Spleen (tissue), 11 donors: ENCODE measurements around the gene ITGA6. TPM values are rescaled to one million over a fixed set of nuclear protein-coding genes. Genes with fewer than 3 reads are reported as not detected.

Experiments used
- DNase-seq: peaks from one replicate; pipeline ENCODE4 v3.0.0-alpha.2; 2020
- H3K27ac ChIP-seq, 8 donors: fragments of 200-600 bp; sonication (generic) in 7 of 8; 1 replicate in 4 of 8; 2 replicates in 4 of 8; pipeline versions ENCODE4 v1.5.0 to v1.8.0; 2016 to 2021; ENCODE audit warnings: inconsistent platforms in 4 of 8, mild to moderate bottlenecking in 4 of 8, moderate library complexity in 1 of 8
- H3K27me3 ChIP-seq, 7 donors: fragments of 200-600 bp; sonication (generic) in 6 of 7; replicated peaks in 1 of 7; 1 replicate in 4 of 7; 2 replicates in 3 of 7; pipeline versions ENCODE4 v1.5.0 to v1.8.0; 2016 to 2021; ENCODE audit warnings: inconsistent platforms in 3 of 7, mild to moderate bottlenecking in 1 of 7
- H3K36me3 ChIP-seq, 6 donors: fragments of 200-600 bp; sonication (generic) in 5 of 6; 1 replicate in 4 of 6; 2 replicates in 2 of 6; pipeline versions ENCODE4 v1.5.0 to v1.8.0; 2016 to 2021; ENCODE audit warnings: inconsistent platforms in 2 of 6
- H3K4me1 ChIP-seq, 6 donors: fragments of 200-600 bp; sonication (generic) in 5 of 6; 1 replicate in 3 of 6; 2 replicates in 3 of 6; pipeline versions ENCODE4 v1.5.0 to v1.8.0; 2016 to 2021; ENCODE audit warnings: inconsistent platforms in 3 of 6
- H3K4me3 ChIP-seq, 8 donors: fragments of 200-600 bp; sonication (generic) in 7 of 8; 1 replicate in 4 of 8; 2 replicates in 4 of 8; pipeline versions ENCODE4 v1.5.0 to v1.8.0; 2016 to 2021; ENCODE audit warnings: inconsistent platforms in 4 of 8, mild to moderate bottlenecking in 4 of 8, moderate library complexity in 2 of 8
- H3K9me3 ChIP-seq, 8 donors: fragments of 200-600 bp; sonication (generic) in 7 of 8; 1 replicate in 4 of 8; 2 replicates in 4 of 8; pipeline versions ENCODE4 v1.5.0 to v1.8.0; 2016 to 2021; ENCODE audit warnings: inconsistent platforms in 4 of 8
- POLR2A ChIP-seq, 3 donors: fragments of 450-650 bp; IDR thresholded peaks; one replicate each; pipeline ENCODE4 v1.5.1; 2017; ENCODE audit warnings: antibody characterized with exemption in 3 of 3, mild to moderate bottlenecking in 1 of 3
- POLR2AphosphoS5 ChIP-seq, 3 donors: sonication (generic); formaldehyde crosslinking; IDR thresholded peaks; one replicate each; pipeline ENCODE4 v1.5.1; 2017; ENCODE audit warnings: antibody characterized with exemption in 3 of 3
- WGBS, 5 donors: extraction: QIAGEN DNeasy Blood & Tissue Kit in 3 of 5; methylation state at CpG; one replicate each; pipeline versions ENCODE4 v1.1.5 to v1.1.7; 2013 to 2018; 5-methylcytosine and 5-hydroxymethylcytosine counted together
- intact Hi-C: fragments of 100-400 bp; cut with DNase I; formaldehyde crosslinking; loops from one replicate; pipeline ENCODE4 v1.15.0; 2023; ENCODE audit warnings: low total_unique reads
- polyA plus RNA-seq, 3 donors: library from polyadenylated mRNA; stranded (reverse); fragments of 200-250 nt; gene quantifications; one replicate each; pipeline ENCODE4 v1.2.1, GENCODE V29; 2013
- total RNA-seq, 7 donors: library from RNA; depleted of rRNA in 3 of 7; stranded (reverse); fragments of >200 nt in 3 of 7; fragmentation: NEBNext Ultra II Directional in 4 of 7; extraction: Animal tissue kit (Norgen Biotek cat#: 25700) in 4 of 7; gene quantifications; one replicate each; pipeline versions ENCODE4 v1.1.0 to v1.2.1, GENCODE V29; 2016 to 2021
- TF ChIP-seq, protein P1 (sequence below), 11 experiments: fragments of 200-600 bp in 7 of 11; fragments of 450-650 bp in 4 of 11; sonication (generic) in 4 of 11; IDR thresholded peaks in 8 of 11; conservative IDR thresholded peaks in 3 of 11; 1 replicate in 7 of 11; 2 replicates in 4 of 11; pipeline versions ENCODE4 v1.4.0 to v1.8.0; 2016 to 2021; ENCODE audit warnings: antibody characterized with exemption in 11 of 11, inconsistent platforms in 4 of 11, mild to moderate bottlenecking in 1 of 11
- donor health status: healthy with polysubstance abuse.
- donor health status: DM: no; HTN: no; CAD: no; lungs with moderate emphysema.
- donor health status: DM: no; HTN: no; CAD: no.
- donor health status: Bipolar disorder and iron deficiency.
- donor health status: healthy.
- donor health status: DM: no; HTN: no; CAD: no.
- donor health status: DM: yes; HTN: yes; CAD: no.

The ITGA6 gene
- total and polyA plus RNA-seq, 10 donors = 6.9 to 172 (median 88.8) TPM

GRCh38 chr2:172467382-172467781 is 40.0 kb downstream of the ITGA6 start:
- intact Hi-C loops = no loop called here
- TF ChIP-seq POLR2AphosphoS5 (IDR thresholded peaks at IDR 0.05) = no peak
- TF ChIP-seq POLR2A (IDR thresholded peaks at IDR 0.05) = no peak
- TF ChIP-seq, protein P1, sequence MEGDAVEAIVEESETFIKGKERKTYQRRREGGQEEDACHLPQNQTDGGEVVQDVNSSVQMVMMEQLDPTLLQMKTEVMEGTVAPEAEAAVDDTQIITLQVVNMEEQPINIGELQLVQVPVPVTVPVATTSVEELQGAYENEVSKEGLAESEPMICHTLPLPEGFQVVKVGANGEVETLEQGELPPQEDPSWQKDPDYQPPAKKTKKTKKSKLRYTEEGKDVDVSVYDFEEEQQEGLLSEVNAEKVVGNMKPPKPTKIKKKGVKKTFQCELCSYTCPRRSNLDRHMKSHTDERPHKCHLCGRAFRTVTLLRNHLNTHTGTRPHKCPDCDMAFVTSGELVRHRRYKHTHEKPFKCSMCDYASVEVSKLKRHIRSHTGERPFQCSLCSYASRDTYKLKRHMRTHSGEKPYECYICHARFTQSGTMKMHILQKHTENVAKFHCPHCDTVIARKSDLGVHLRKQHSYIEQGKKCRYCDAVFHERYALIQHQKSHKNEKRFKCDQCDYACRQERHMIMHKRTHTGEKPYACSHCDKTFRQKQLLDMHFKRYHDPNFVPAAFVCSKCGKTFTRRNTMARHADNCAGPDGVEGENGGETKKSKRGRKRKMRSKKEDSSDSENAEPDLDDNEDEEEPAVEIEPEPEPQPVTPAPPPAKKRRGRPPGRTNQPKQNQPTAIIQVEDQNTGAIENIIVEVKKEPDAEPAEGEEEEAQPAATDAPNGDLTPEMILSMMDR (IDR thresholded peaks at IDR 0.05 in 8 of 11, conservative IDR thresholded peaks at IDR 0.05 in 3 of 11) = no peak
- H3K36me3 ChIP-seq = peaks cover 0 to 45% (median 6%) of the 10 kb centered on the region in 6 donors
- no peaks in the 10 kb centered on the region for H3K27me3 ChIP-seq
- no peaks in the 10 kb centered on the region for H3K9me3 ChIP-seq
- H3K4me1 ChIP-seq = peaks cover 24 to 39% (median 35%) of the 10 kb centered on the region in 6 donors
- no peak for DNase-seq
- no peak overlapping the region for H3K27ac ChIP-seq
- H3K4me3 ChIP-seq = no peak overlapping the region
- 66 to 86% (median 78%) methylated on average over 8 of the region's 8 CpGs for WGBS, 5 donors

- Histone ChIP-seq H3K4me3 (no peak overlapping the region), H3K27me3 (no peaks in the 10 kb centered on the region), H3K9me3 (no peaks in the 10 kb centered on the region), H3K36me3 (peaks cover 0 to 75% (median 6%) of the 10 kb centered on the region in 6 donors), H3K27ac (no peak overlapping the region), H3K4me1 (peaks cover 0 to under 1% (median 0%) of the 10 kb centered on the region in 6 donors)
- intact Hi-C loops = no loop called here
- no peak for DNase-seq
- 86 to 91% (median 89%) methylated on average over 11 of the region's 11 CpGs for WGBS, 5 donors
- TF ChIP-seq POLR2AphosphoS5 (IDR thresholded peaks at IDR 0.05) (no peak), POLR2A (IDR thresholded peaks at IDR 0.05) (no peak)
- TF ChIP-seq, protein P1 (IDR thresholded peaks at IDR 0.05 in 8 of 11, conservative IDR thresholded peaks at IDR 0.05 in 3 of 11) = no peak
Observed at GRCh38 chr2:172470958-172471922, 43.9 kb downstream of the ITGA6 start.

DNA sequence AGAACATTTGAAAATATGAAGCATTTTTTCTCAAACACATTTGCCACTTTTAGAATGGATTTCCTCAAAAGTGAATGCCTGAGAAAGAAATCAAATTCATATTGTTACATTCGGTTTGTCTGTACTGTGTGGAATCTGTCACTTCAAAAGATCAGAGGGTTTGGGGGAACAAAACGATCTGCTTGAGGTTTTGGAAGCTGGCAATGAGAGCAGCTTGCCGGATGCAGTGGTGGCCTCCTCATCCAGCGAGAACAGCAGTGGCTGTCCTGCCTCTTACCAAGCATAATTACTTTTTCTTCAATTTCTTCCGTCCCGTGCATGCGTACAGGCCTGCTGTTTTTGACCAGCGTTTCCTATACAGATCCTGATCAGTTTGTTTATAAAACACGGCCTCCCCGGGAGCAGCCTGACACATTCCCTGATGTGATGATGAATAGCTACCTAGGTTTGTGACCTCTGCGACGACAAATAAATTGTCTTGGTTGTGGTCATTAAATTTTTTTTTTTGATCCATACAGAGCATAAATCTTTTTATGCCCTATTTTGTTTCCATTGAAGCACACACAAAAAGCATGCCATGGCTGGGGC is 45.2 kb downstream of the ITGA6 start:
- peaks cover 0 to 72% (median 4%) of the 10 kb centered on the region in 6 donors for H3K36me3 ChIP-seq
- no peaks in the 10 kb centered on the region for H3K9me3 ChIP-seq
- DNase-seq = no peak
- no peak for TF ChIP-seq POLR2A (IDR thresholded peaks at IDR 0.05)
- TF ChIP-seq, protein P1 (IDR thresholded peaks at IDR 0.05 in 8 of 11, conservative IDR thresholded peaks at IDR 0.05 in 3 of 11) = no peak
- TF ChIP-seq POLR2AphosphoS5 (IDR thresholded peaks at IDR 0.05) = no peak
- no peak overlapping the region for H3K4me3 ChIP-seq
- no peaks in the 10 kb centered on the region for H3K27me3 ChIP-seq
- H3K4me1 ChIP-seq = no peaks in the 10 kb centered on the region
- H3K27ac ChIP-seq = no peak overlapping the region
- 78 to 86% (median 81%) methylated on average over 12 of the region's 12 CpGs for WGBS, 5 donors
- intact Hi-C loops = no loop called here

DNA sequence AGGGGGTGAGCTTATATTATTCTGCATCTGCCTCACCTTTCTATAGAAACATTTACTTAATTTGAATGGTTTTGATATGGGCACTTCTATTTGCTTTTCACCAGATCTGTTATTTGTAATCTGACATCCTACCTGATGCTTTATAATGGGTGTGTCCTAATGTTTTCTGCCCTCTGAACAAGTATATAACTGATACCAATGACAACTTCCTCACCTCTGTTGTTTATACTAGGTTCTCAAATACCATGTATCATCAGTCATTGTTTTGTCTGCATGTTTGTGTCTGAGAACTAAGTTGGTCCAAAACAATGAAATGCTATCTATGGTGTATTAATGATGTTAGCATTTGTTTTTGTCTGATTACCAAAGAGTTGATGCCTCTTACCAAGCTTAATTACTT is 45.8 kb downstream of the ITGA6 start:
- TF ChIP-seq POLR2AphosphoS5 (IDR thresholded peaks at IDR 0.05) (no peak), POLR2A (IDR thresholded peaks at IDR 0.05) (no peak)
- TF ChIP-seq, protein P1 (IDR thresholded peaks at IDR 0.05 in 8 of 11, conservative IDR thresholded peaks at IDR 0.05 in 3 of 11) = no peak
- Histone ChIP-seq H3K36me3 (peaks cover 0 to 70% (median 2%) of the 10 kb centered on the region in 6 donors), H3K27me3 (no peaks in the 10 kb centered on the region), H3K9me3 (no peaks in the 10 kb centered on the region), H3K4me3 (no peak overlapping the region), H3K27ac (no peak overlapping the region), H3K4me1 (no peaks in the 10 kb centered on the region)
- intact Hi-C loops = no loop called here
- DNase-seq = no peak
